IPS-20b (cell line): ENCODE results near the gene SKIL.

Source experiments
- H3K27ac ChIP-seq: one replicate; pipeline ENCODE4 v1.5.1; 2013; ENCODE audit warnings: low read length
- H3K27me3 ChIP-seq: 2 replicates; pipeline ENCODE4 v1.6.1; 2013; ENCODE audit warnings: mild to moderate bottlenecking, low read length, inconsistent platforms; ENCODE audit not compliant: insufficient read depth
- H3K36me3 ChIP-seq: 2 replicates; pipeline ENCODE4 v1.6.1; 2013; ENCODE audit warnings: low read depth, mild to moderate bottlenecking, inconsistent platforms, low read length, moderate library complexity; ENCODE audit not compliant: insufficient read depth
- H3K4me1 ChIP-seq: 2 replicates; pipeline ENCODE4 v1.6.1; 2013; ENCODE audit warnings: mild to moderate bottlenecking, control low read depth, inconsistent platforms, low read length, moderate library complexity; ENCODE audit not compliant: insufficient read depth
- H3K4me3 ChIP-seq: 2 replicates; pipeline ENCODE4 v1.5.1; 2013; ENCODE audit warnings: mild to moderate bottlenecking, low read length, inconsistent platforms
- H3K9ac ChIP-seq: 2 replicates; pipeline ENCODE4 v1.6.1; 2013; ENCODE audit warnings: low read depth, mild to moderate bottlenecking, inconsistent platforms, low read length, moderate library complexity
- H3K9me3 ChIP-seq: 2 replicates; pipeline ENCODE4 v1.6.1; 2013; ENCODE audit warnings: mild to moderate bottlenecking, low read depth, low read length, inconsistent platforms; ENCODE audit not compliant: insufficient read depth

SKIL gene

GRCh38 chr3:170367797-170368196 is 10.3 kb downstream of the SKIL start:
- Histone ChIP-seq H3K36me3 (peaks cover 80% of the 10 kb centered on the region), H3K4me3 (peak overlapping the region; percentile 30; the same call in 1 of the 2 replicates), H3K9ac (no peak overlapping the region), H3K27me3 (no peaks in the 10 kb centered on the region), H3K4me1 (peaks cover 7% of the 10 kb centered on the region; the same call in 1 of the 2 replicates), H3K9me3 (no peaks in the 10 kb centered on the region), H3K27ac (no peak overlapping the region)

GRCh38 chr3:170368921-170369320 is 11.4 kb downstream of the SKIL start:
- Histone ChIP-seq H3K27me3 (no peaks in the 10 kb centered on the region), H3K27ac (no peak overlapping the region), H3K4me1 (peaks cover 7% of the 10 kb centered on the region; the same call in 1 of the 2 replicates), H3K9ac (no peak overlapping the region), H3K36me3 (peaks cover 78% of the 10 kb centered on the region), H3K9me3 (no peaks in the 10 kb centered on the region), H3K4me3 (no peak overlapping the region)

GRCh38 chr3:170372190-170372879 is 14.8 kb downstream of the SKIL start:
- Histone ChIP-seq H3K9me3 (no peaks in the 10 kb centered on the region), H3K27me3 (no peaks in the 10 kb centered on the region), H3K36me3 (peaks cover 68% of the 10 kb centered on the region), H3K27ac (no peak overlapping the region), H3K9ac (no peak overlapping the region), H3K4me3 (no peak overlapping the region), H3K4me1 (peaks cover 3% of the 10 kb centered on the region; the same call in 1 of the 2 replicates)

GRCh38 chr3:170383567-170383966 is 26.1 kb downstream of the SKIL start:
- no peaks in the 10 kb centered on the region for H3K9me3 ChIP-seq
- peaks cover 88% of the 10 kb centered on the region for H3K36me3 ChIP-seq
- H3K4me1 ChIP-seq = no peaks in the 10 kb centered on the region
- H3K27me3 ChIP-seq = no peaks in the 10 kb centered on the region
- H3K4me3 ChIP-seq = no peak overlapping the region
- H3K9ac ChIP-seq = no peak overlapping the region
- H3K27ac ChIP-seq = no peak overlapping the region

- no peaks in the 10 kb centered on the region for H3K4me1 ChIP-seq
- no peak overlapping the region for H3K9ac ChIP-seq
- no peak overlapping the region for H3K27ac ChIP-seq
- no peaks in the 10 kb centered on the region for H3K27me3 ChIP-seq
- H3K9me3 ChIP-seq = no peaks in the 10 kb centered on the region
- peaks cover 86% of the 10 kb centered on the region for H3K36me3 ChIP-seq
- H3K4me3 ChIP-seq = no peak overlapping the region
Observed at GRCh38 chr3:170386468-170386867, 29.0 kb downstream of the SKIL start.

DNA sequence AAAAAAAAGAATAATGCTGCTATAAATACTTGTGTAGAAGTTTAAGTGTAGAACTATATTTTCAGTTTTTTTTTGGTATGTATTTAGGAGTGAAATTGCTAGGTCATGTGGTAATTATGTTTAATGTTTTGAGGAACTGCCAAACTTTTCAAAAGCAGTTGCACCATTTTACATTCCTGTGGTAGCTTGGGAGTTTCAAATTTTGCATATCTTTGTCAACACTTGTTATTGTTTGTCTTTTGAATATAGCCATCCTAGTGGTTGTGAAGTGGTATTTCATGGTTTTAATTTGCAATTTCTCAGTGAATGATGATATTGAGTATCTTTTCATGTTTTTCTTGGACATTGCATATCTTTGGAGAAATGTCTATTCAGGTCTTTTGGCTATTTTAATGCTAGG is 30.4 kb downstream of the SKIL start:
- Histone ChIP-seq H3K9ac (no peak overlapping the region), H3K36me3 (peaks cover 88% of the 10 kb centered on the region)

GRCh38 chr3:170391108-170391507 is 33.6 kb downstream of the SKIL start:
- Histone ChIP-seq H3K27me3 (no peaks in the 10 kb centered on the region), H3K4me3 (no peak overlapping the region), H3K9me3 (no peaks in the 10 kb centered on the region), H3K27ac (no peak overlapping the region), H3K9ac (no peak overlapping the region), H3K4me1 (no peaks in the 10 kb centered on the region), H3K36me3 (peaks cover 85% of the 10 kb centered on the region)

More for the DNA sequence above, 30.4 kb downstream of the SKIL start:
- Histone ChIP-seq H3K27me3 (no peaks in the 10 kb centered on the region), H3K4me1 (no peaks in the 10 kb centered on the region), H3K9me3 (no peaks in the 10 kb centered on the region), H3K27ac (no peak overlapping the region), H3K4me3 (no peak overlapping the region)

DNA sequence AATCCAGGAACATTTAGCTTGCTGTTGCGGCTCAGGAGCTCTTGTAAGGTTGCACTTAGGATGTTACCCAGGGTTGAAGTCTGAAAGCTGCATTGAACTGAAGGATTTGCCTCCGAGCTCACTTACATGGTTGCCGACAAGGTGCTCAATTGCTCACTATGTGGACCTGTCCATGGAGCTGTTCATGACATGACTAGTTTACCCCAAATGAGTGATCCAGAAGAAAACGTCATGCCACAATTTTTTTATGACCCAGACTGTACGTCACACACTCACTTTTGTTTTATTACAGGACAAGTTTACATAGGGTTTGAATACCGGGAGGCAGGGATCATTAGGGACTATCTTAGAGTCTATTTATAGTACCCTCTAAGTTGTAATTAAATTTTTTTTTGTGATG is 40.2 kb downstream of the SKIL start:
- H3K9ac ChIP-seq = no peak overlapping the region
- H3K36me3 ChIP-seq = peaks cover 37% of the 10 kb centered on the region
- no peaks in the 10 kb centered on the region for H3K9me3 ChIP-seq
- no peak overlapping the region for H3K27ac ChIP-seq
- no peak overlapping the region for H3K4me3 ChIP-seq
- H3K4me1 ChIP-seq = no peaks in the 10 kb centered on the region
- H3K27me3 ChIP-seq = no peaks in the 10 kb centered on the region

DNA sequence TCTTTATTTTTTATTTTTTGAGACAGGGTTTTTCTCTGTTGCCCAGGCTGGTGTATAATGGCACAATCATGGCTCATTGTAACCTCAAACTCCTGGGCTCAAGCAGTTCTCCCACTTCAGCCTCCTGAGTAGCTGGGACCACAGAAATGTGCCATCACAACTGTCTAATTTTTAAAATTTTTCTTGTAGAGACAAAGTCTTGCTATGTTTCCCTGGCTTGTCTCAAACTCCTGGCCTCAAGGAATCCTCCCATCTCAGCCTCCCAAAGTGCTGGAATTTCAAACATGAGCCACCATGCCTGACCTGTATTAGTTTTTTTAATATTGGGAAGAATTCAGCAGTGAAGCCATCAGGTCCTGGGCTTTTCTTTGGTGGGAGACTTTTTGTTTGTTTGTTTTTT is 47.6 kb downstream of the SKIL start:
- Histone ChIP-seq H3K9ac (no peak overlapping the region), H3K9me3 (no peaks in the 10 kb centered on the region), H3K27me3 (no peaks in the 10 kb centered on the region), H3K36me3 (no peaks in the 10 kb centered on the region), H3K4me1 (no peaks in the 10 kb centered on the region), H3K27ac (no peak overlapping the region), H3K4me3 (no peak overlapping the region)

- H3K4me3 ChIP-seq = no peak overlapping the region
- H3K9ac ChIP-seq = no peak overlapping the region
- H3K9me3 ChIP-seq = no peaks in the 10 kb centered on the region
- H3K4me1 ChIP-seq = no peaks in the 10 kb centered on the region
- no peaks in the 10 kb centered on the region for H3K36me3 ChIP-seq
- no peak overlapping the region for H3K27ac ChIP-seq
- no peaks in the 10 kb centered on the region for H3K27me3 ChIP-seq
Observed at GRCh38 chr3:170410428-170411029, 53.0 kb downstream of the SKIL start.

DNA sequence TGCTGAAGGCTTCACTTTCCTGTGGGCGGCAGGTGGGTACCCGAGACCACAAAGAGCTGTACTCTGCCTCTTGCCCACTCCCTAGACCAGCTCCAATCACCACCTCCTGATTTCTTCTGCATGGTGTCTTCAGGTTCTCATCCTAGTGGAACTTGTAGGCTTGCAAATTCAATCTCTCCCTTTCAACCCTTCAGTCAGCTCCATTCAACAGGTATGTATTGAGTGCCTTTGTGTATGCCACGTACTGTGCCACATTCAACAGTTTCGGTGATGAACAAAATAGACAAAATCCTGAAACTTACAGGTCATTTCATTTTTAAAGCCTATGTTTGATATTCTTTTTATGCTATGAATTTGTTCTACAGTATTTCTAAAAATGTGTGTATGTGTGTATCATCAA is 55.8 kb downstream of the SKIL start:
- no peak overlapping the region for H3K4me3 ChIP-seq
- no peaks in the 10 kb centered on the region for H3K4me1 ChIP-seq
- H3K9me3 ChIP-seq = no peaks in the 10 kb centered on the region
- no peaks in the 10 kb centered on the region for H3K36me3 ChIP-seq
- no peak overlapping the region for H3K27ac ChIP-seq
- H3K27me3 ChIP-seq = peaks cover 21% of the 10 kb centered on the region
- no peak overlapping the region for H3K9ac ChIP-seq

DNA sequence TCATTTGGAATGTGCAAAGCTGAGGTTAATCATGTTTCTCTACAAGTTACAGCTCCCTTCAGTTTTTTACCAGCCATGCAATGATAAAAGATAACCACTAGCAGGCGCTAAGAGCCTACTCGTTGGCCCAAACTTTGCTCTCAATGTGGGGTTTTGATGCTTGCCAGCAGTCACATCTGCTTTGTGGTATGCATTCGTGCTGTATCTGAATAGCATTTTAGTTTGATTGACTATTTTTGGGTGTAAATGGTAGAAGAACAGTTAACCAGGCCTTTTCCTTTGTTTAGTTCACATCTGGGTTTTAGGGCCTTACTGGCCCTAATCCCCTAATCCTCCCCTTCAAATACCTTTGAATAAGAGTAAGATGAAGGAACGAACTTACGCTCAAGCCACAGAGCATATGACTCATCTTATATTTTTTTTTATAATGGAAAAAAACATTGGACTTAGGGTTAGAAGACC is 56.7 kb downstream of the SKIL start:
- no peak overlapping the region for H3K27ac ChIP-seq

More for the DNA sequence above, 56.7 kb downstream of the SKIL start:
- Histone ChIP-seq H3K4me3 (no peak overlapping the region), H3K27me3 (peaks cover 31% of the 10 kb centered on the region), H3K9ac (no peak overlapping the region), H3K36me3 (no peaks in the 10 kb centered on the region), H3K9me3 (no peaks in the 10 kb centered on the region), H3K4me1 (no peaks in the 10 kb centered on the region)
